Measurements from ENCODE around the gene PAH.

GRCh38 chr12:102939059-102939458 lies 22.0 kb upstream of the PAH start:
- TF ChIP-seq CTCF (IDR thresholded peaks at IDR 0.05) (no peak), POLR2A (IDR thresholded peaks at IDR 0.05) (no peak)

All from body of pancreas (tissue), 4 donors.